Activated CD4-positive, alpha-beta T cell treated with anti-CD3 and anti-CD28 coated beads, Interleukin-2, amount 10 ng/mL, durations not matched to agents 7 days and 5 days (primary cell): ENCODE data around the gene TTI1. TPM values are rescaled to one million over a fixed set of nuclear protein-coding genes. Genes with fewer than 3 reads are reported as not detected.

Experiments used
- CTCF ChIA-PET: fragments of 350-600 bp; sonication (Branson Sonifier 250); formaldehyde crosslinking; loops from one replicate; lab custom pipeline; 2021; ENCODE audit warnings: antibody characterized with exemption; lab: Charles Lee
- POLR2A ChIA-PET: fragments of 350-600 bp; sonication (Branson Sonifier 250); formaldehyde crosslinking; loops from one replicate; lab custom pipeline; 2021; ENCODE audit warnings: antibody characterized with exemption; lab: Charles Lee
- DNase-seq: peaks from one replicate; pipeline ENCODE4 v3.0.0-alpha.2; 2020
- H3K27ac Mint-ChIP-seq: one replicate; pipeline ENCODE4 v1.8.0; 2021; ENCODE audit warnings: mild to moderate bottlenecking, moderate library complexity, mixed read lengths
- H3K27me3 Mint-ChIP-seq: one replicate; pipeline ENCODE4 v1.8.0; 2021; ENCODE audit warnings: mixed read lengths
- H3K36me3 Mint-ChIP-seq: one replicate; pipeline ENCODE4 v1.8.0; 2021; ENCODE audit warnings: low read depth, mixed read lengths
- H3K4me1 Mint-ChIP-seq: one replicate; pipeline ENCODE4 v1.8.0; 2021; ENCODE audit warnings: mixed read lengths
- H3K4me3 Mint-ChIP-seq: one replicate; pipeline ENCODE4 v1.8.0; 2021; ENCODE audit warnings: mild to moderate bottlenecking, moderate library complexity, mixed read lengths
- H3K9me3 Mint-ChIP-seq: one replicate; pipeline ENCODE4 v1.8.0; 2021; ENCODE audit warnings: mixed read lengths
- total RNA-seq, 2 experiments: library from RNA; stranded (reverse); gene quantifications; one replicate each; pipeline ENCODE4 v1.2.3, GENCODE V29; 2021

The TTI1 gene
- 10 to 100 TPM; 30.2 to 32.4 TPM for total RNA-seq

DNA sequence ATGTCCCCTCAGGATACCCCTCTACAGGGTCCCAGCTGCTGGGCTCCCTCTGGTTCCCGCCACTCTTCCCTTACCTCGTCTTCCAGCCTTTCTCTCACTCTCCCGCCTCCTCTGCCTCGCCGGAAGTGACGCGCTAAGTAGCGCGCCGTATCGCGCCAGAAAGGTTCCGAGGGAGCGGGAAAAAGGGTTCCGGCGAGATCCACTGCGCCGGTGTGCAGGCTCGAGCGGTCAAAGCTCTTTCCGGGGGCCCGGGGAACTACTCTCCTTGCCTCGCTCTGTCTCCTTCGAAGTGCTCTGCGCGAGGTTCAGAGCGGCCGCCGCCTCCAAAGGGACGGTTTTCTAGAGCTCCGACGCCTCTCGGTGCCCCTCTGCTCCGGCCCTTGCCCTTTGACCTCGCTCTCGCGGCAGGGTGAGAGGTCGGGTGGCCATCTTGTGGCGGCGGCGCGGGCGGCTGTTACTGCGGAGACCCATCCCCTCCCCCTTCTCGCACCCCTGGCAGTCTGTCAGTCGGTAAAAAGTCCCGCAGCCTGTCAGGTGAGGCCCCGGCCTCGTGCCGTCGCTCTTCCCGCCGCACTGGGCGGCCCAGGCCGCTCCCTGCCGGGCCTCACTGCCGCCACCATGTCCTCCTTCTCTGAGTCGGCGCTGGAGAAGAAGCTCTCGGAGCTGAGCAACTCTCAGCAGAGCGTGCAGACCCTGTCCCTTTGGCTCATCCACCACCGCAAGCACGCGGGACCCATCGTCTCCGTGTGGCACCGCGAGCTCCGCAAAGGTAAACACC, at the start of gene TTI1, which contains the start of gene RPRD1B:
TSS of gene TTI1 (minus strand) at position 127 of the 778 bp plus-strand sequence. CDS start 19,640 bp downstream, outside the sequence.
TSS of gene RPRD1B (plus strand) at position 417 of the 778 bp plus-strand sequence. CDS start at position 619, 202 bp downstream.
- ChIA-PET POLR2A (interaction anchor here (0.5 kb wide), 1 partner anchor 41 kb away, joined by 3 read pairs; no protein-coding TSS in a partner anchor), CTCF (interaction anchor here (0.7 to 2.3 kb wide), 8 partner anchors 9 to 402 kb away, joined by 3 to 7 read pairs (median 4); partner anchors contain the start of gene SNHG17)
- Mint-ChIP-seq H3K4me1 (peaks cover 62% of the 10 kb centered on the region), H3K36me3 (peaks cover 29% of the 10 kb centered on the region), H3K9me3 (peaks cover 3% of the 10 kb centered on the region), H3K27ac (peak within 1 kb of the TSS; percentile 99), H3K4me3 (peak within 1 kb of the TSS; percentile 97), H3K27me3 (no peaks in the 10 kb centered on the region)
- peak; percentile 92 for DNase-seq

DNA sequence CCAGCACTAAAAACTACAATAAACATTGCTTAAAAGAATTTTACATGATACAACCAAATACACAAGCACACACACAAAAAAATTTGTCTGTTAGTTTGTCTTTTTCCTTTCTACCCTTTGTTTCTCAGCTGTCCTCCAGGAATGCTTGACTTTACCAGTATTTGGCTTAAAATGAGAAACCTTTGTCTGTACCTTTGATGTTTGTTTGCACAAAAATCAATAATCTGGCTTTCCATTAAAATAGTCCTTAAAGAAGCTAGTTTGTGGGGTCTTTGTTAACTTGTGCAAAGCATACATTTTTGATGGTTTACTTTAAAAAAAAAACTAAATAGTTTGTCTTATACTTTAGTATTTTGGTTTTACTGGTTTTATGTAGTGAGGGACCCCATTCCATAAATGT, 49.6 kb upstream of the TTI1 start:
- no peak overlapping the region for H3K27ac Mint-ChIP-seq
- POLR2A ChIA-PET, result no interaction called here

DNA sequence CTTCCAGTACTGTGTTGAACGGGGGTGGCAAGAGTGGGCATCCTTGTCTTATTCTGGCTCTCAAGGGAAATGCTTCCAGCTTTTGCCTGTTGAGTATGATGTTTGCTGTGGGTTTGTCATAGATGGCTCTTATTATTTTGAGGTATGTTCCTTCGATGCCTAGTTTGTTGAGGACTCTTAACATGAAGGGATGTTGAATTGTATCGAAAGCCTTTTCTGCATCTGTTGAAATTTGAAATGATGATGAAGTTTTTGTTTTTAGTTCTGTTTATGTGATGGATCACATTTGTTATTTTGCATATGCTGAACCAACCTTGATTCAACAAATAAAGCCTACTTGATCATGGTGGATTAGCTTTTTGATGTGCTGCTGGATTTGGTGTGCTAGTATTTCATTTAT, 48.3 kb upstream of the TTI1 start:
- ChIA-PET CTCF (no interaction called here), POLR2A (no interaction called here)
- no peak overlapping the region for H3K27ac Mint-ChIP-seq
- H3K9me3 Mint-ChIP-seq, result no peaks in the 10 kb centered on the region
- no peak for DNase-seq
- no peak overlapping the region for H3K4me3 Mint-ChIP-seq
- H3K36me3 Mint-ChIP-seq, result peaks cover 61% of the 10 kb centered on the region
- H3K4me1 Mint-ChIP-seq, result peaks cover 1% of the 10 kb centered on the region
- H3K27me3 Mint-ChIP-seq, result no peaks in the 10 kb centered on the region

More for the DNA sequence above, 49.6 kb upstream of the TTI1 start:
- Mint-ChIP-seq H3K4me3 (no peak overlapping the region), H3K36me3 (peaks cover 55% of the 10 kb centered on the region), H3K4me1 (no peaks in the 10 kb centered on the region), H3K9me3 (no peaks in the 10 kb centered on the region), H3K27me3 (no peaks in the 10 kb centered on the region)
- DNase-seq, result no peak
- CTCF ChIA-PET, result interaction anchor here (1.4 kb wide), 1 partner anchor 9 kb away, joined by 3 read pairs; no protein-coding TSS in a partner anchor

DNA sequence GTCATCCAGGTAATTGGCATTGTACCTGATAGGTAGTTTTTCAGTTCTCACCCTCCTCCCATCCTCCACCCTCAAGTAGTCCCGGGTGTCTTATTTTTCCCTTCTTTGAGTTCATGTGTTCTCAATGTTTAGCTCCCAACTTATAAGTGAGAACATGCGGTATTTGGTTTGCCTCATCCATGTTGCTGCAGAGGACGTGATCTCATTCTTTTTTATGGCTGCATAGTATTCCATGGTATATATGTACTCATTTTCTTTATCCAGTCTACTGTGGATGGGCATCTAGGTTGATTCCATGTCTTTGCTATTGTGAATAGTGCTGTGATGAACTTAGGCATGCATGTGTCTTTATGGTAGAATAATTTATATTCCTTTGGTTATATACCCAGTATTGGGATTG, 46.1 kb upstream of the TTI1 start:
- Mint-ChIP-seq H3K9me3 (no peaks in the 10 kb centered on the region), H3K4me3 (no peak overlapping the region)
- POLR2A ChIA-PET, result no interaction called here

DNA sequence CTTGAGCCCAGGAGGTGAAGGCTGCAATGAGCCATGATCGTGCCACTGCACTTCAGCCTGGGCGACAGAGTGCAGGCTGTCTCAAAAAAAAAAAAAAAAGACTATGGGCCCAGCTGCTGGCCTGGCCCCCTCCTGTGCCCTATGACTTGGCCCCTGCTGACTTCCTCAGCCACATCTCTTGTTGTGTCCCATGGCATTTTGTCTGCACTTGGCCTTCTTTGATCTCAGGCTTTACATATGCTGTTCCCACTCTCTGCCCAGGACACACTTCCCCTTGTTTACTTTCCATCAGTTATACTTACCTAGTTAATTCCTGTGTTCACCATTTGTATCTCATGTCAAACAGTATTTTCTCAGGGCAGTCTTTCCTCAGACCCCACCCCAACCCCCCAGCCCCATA, 44.8 kb upstream of the TTI1 start:
- Mint-ChIP-seq H3K27me3 (no peaks in the 10 kb centered on the region), H3K36me3 (peaks cover 65% of the 10 kb centered on the region), H3K4me3 (no peak overlapping the region), H3K4me1 (peaks cover 7% of the 10 kb centered on the region), H3K9me3 (no peaks in the 10 kb centered on the region), H3K27ac (no peak overlapping the region)
- ChIA-PET CTCF (interaction anchor here (0.6 to 1.4 kb wide), 3 partner anchors 10 to 90 kb away, joined by 3 to 5 read pairs (median 4); no protein-coding TSS in a partner anchor), POLR2A (no interaction called here)
- no peak for DNase-seq

More for the DNA sequence above, 46.1 kb upstream of the TTI1 start:
- CTCF ChIA-PET, result interaction anchor here (0.6 to 1.1 kb wide), 2 partner anchors 9 to 13 kb away, joined by 3 read pairs; no protein-coding TSS in a partner anchor
- DNase-seq, result no peak
- Mint-ChIP-seq H3K27ac (no peak overlapping the region), H3K4me1 (peaks cover 1% of the 10 kb centered on the region), H3K27me3 (no peaks in the 10 kb centered on the region), H3K36me3 (peaks cover 64% of the 10 kb centered on the region)

DNA sequence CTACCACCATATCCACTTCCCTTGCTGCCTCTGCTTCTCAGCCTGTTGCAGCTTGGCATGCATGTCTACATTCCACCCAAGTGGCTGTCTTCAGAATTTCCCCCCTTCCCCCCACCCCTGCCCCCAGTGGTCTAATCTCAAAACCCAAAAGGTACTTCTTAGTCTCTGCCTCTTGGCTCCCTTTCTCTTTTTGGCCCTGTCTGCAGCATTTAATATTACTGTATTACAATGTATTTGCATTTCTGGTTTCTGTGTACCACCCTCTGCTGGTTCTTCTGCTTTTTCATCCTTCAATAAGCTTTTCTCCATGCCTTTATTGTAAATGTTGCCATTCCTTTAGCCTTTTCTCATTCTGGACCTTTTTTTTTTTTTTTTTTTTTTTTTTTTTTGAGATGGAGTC, 43.3 kb upstream of the TTI1 start:
- Mint-ChIP-seq H3K4me3 (no peak overlapping the region), H3K9me3 (no peaks in the 10 kb centered on the region), H3K27ac (no peak overlapping the region), H3K36me3 (peaks cover 71% of the 10 kb centered on the region), H3K27me3 (no peaks in the 10 kb centered on the region), H3K4me1 (peaks cover 7% of the 10 kb centered on the region)
- POLR2A ChIA-PET, result no interaction called here
- CTCF ChIA-PET, result no interaction called here
- DNase-seq, result no peak

DNA sequence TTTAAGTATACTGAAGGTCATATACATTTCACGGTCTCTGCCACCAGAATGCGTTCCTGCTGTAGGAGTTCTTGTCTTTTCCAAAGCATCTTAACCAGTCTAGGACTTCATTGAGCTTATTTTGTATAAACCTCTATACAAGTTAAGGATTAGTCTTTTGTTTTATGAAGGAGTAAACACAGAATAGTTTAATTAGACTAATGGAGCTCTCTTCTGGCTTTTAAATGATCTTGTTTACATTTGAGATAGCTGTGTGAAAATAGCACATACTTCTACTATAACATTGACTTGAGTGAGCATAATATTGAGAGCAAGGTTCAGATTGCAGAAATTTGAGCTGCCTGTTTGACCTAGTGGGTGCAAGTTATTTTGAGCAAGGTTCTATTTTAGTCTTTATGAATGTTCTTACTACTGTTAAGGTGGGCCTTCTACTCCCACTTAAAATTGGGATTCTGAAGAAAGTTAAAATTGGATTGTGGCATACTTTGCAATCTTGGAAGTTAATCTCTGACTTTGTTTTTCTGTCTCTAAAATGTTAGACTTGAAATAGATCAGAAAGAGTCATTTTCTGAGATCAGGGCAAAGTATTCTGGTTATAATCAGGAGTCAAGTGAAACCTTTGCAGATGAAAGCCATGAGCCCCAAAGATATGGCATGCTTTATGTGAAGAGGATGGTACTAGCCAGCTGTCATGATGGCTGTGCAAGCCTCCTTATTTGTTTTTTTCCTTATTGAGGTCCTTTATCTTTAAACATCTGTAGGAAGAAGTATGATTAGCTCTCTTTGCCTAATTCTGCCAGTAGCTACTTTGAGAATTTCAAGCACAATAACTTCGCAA, 42.1 kb upstream of the TTI1 start:
- ChIA-PET POLR2A (no interaction called here), CTCF (interaction anchor here (1.3 to 2.6 kb wide), 2 partner anchors 24 to 146 kb away, joined by 3 to 6 read pairs; no protein-coding TSS in a partner anchor)
- no peaks in the 10 kb centered on the region for H3K9me3 Mint-ChIP-seq
- H3K27me3 Mint-ChIP-seq, result no peaks in the 10 kb centered on the region
- H3K4me1 Mint-ChIP-seq, result peaks cover 7% of the 10 kb centered on the region
- DNase-seq, result no peak
- no peak overlapping the region for H3K27ac Mint-ChIP-seq
- H3K4me3 Mint-ChIP-seq, result no peak overlapping the region
- peaks cover 71% of the 10 kb centered on the region for H3K36me3 Mint-ChIP-seq

DNA sequence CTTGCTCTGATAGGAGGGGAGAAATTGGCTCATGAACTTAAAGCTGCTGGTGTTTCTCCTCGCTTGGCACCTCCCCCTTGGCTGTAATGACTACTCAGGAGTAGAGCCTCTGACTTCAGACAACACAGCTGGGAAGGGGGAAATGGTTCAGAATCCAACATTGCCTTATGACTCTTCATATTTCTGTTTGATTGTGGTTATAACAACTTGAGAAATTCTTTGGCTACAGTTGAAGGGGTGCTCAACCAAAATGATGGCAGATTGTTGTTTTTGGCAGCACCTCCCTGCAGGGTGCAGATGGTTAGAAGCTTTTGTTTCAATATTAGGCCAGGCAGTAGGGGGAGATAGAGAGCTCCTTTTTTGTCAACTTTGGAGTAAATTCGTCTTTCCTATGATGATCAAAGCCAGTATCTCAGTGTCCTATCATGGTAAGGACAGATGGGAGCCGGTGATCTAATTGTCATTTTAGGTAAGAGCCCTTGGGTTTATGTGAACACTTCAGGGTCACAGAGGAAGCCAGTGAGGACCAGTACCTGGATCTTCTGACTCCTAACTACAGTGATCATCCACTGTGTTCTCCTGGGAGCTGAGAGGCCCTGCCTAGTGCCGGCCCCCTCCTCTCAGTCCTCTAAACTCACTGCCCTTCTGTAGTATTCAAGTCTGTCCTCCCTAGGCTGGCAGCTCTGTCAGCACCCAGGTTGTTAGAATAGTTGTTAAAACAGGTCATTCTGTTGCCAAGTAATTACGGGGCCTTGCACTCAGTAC, 40.2 kb upstream of the TTI1 start:
- peaks cover 66% of the 10 kb centered on the region for H3K36me3 Mint-ChIP-seq
- no peak overlapping the region for H3K27ac Mint-ChIP-seq
- ChIA-PET POLR2A (no interaction called here), CTCF (interaction anchor here (0.7 to 2.6 kb wide), 12 partner anchors 9 to 147 kb away, joined by 3 to 11 read pairs (median 4); no protein-coding TSS in a partner anchor)
- peaks cover 7% of the 10 kb centered on the region for H3K4me1 Mint-ChIP-seq
- DNase-seq, result peak; percentile 50
- no peaks in the 10 kb centered on the region for H3K9me3 Mint-ChIP-seq
- H3K27me3 Mint-ChIP-seq, result no peaks in the 10 kb centered on the region
- H3K4me3 Mint-ChIP-seq, result no peak overlapping the region

DNA sequence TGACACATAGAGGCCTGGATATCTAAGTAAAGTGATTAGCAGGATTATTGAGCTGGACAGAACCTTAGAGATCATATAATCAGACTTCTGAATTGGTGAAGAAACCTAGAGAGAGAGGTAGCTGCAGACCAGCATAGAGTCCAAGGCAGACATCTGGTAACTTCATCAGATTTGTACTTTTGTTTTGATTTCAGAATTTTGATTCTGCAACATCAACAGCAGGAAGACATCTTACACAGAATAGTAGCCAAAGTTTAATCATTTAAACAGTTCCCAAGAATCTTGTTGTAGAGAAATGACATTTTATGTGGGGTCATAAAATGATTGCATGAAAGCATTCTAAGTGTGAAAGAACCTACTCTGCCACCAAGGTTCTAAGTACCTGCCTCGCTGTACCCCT, 39.6 kb upstream of the TTI1 start:
- peaks cover 7% of the 10 kb centered on the region for H3K4me1 Mint-ChIP-seq
- no peaks in the 10 kb centered on the region for H3K27me3 Mint-ChIP-seq
- no peak for DNase-seq
- peaks cover 64% of the 10 kb centered on the region for H3K36me3 Mint-ChIP-seq
- H3K4me3 Mint-ChIP-seq, result no peak overlapping the region
- no peak overlapping the region for H3K27ac Mint-ChIP-seq
- ChIA-PET POLR2A (no interaction called here), CTCF (interaction anchor here (0.7 to 2.0 kb wide), 11 partner anchors 8 to 148 kb away, joined by 3 to 11 read pairs (median 4); no protein-coding TSS in a partner anchor)
- H3K9me3 Mint-ChIP-seq, result no peaks in the 10 kb centered on the region

DNA sequence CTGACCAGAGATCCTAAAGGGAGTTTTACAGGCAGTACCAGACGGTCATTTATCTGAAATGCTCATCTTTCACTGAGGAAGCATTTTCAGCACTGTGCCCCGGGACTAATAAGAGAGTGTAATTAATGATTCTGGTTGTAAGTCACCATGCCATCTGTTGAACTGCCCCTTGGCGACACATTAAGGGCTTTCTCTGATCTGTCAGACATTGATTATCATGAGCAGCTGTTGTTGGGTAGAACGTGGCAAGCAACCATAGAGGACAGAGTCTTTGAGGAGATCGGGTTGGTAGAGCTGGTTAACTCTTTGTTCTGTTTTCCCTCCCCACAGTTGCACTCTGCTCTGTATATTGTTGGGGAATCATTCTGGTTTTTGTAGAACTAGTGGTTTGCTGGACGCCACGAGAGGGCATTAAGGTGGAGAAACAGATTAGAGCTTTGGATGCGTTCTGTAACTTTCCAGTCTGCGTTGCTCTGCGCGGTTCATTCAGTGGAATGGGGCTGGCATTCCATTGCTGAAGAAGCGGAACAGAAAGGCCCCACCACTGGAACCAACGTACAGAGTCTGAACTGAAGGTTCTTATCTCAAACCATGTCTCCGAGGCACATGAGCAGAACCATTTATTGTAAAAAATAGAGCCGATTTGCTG, 34.6 kb upstream of the TTI1 start:
- Mint-ChIP-seq H3K27ac (no peak overlapping the region), H3K27me3 (no peaks in the 10 kb centered on the region), H3K4me1 (no peaks in the 10 kb centered on the region), H3K9me3 (no peaks in the 10 kb centered on the region), H3K36me3 (peaks cover 66% of the 10 kb centered on the region), H3K4me3 (no peak overlapping the region)
- ChIA-PET POLR2A (no interaction called here), CTCF (interaction anchor here (1.3 to 1.4 kb wide), 2 partner anchors 10 kb away, joined by 3 to 4 read pairs; no protein-coding TSS in a partner anchor)
- DNase-seq, result no peak

DNA sequence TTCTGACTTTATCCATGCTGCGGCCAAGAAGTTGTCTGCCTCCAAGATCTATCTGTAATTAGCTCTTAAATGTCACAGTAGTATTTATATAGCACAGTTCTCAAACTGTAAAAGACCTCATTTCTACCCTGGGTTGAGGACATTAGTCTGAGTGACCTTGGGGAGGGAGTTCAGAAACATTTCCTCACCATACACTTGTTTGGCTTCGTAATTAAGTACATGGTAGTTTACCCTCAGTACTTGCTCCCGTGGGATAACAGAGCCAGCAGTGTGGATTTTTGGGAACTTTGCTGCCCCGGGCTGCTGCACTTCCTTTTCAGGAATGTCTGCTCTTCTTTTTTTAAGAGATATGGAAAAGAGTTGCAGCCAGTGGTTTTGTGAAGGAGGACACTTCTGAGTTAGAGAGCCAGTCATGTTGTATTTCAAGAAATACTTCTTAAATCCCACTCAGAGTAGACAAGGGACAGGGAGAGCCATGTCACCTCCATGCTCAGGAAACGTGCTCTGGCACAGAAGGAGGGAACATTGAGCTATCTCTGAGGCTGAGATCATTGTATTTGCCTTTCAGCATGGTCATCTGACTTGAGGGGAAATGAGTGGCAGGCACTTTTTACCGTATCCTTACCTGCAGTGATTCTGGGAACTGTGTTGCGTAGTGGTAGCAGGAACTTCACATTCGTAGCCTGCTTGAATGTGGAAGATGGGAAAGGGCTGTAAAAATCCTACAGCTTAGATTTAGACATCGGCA, 33.9 kb upstream of the TTI1 start:
- DNase-seq, result no peak
- H3K36me3 Mint-ChIP-seq, result peaks cover 60% of the 10 kb centered on the region
- ChIA-PET CTCF (interaction anchor here (1.3 to 1.4 kb wide), 2 partner anchors 9 to 11 kb away, joined by 3 to 4 read pairs; no protein-coding TSS in a partner anchor), POLR2A (no interaction called here)
- no peaks in the 10 kb centered on the region for H3K27me3 Mint-ChIP-seq
- no peak overlapping the region for H3K4me3 Mint-ChIP-seq
- H3K9me3 Mint-ChIP-seq, result no peaks in the 10 kb centered on the region
- H3K27ac Mint-ChIP-seq, result no peak overlapping the region
- H3K4me1 Mint-ChIP-seq, result no peaks in the 10 kb centered on the region
